Activated CD8-positive, alpha-beta memory T cell treated with anti-CD3 and anti-CD28 coated beads for 1 hour (primary cell): ENCODE measurements around the gene SP7.
"Not testable (repeated sequence)": the region's sequence is repeated elsewhere in the genome, so short reads cannot be mapped to it uniquely, and the experiment has no call there.

ENCODE experiments used
- DNase-seq, 2 donors: peaks; one replicate each; pipeline ENCODE4 v3.0.0-alpha.2; 2020; ENCODE audit warnings: low read depth in 1 of 2; ENCODE audit errors: extremely low read depth in 1 of 2

SP7 gene

DNA sequence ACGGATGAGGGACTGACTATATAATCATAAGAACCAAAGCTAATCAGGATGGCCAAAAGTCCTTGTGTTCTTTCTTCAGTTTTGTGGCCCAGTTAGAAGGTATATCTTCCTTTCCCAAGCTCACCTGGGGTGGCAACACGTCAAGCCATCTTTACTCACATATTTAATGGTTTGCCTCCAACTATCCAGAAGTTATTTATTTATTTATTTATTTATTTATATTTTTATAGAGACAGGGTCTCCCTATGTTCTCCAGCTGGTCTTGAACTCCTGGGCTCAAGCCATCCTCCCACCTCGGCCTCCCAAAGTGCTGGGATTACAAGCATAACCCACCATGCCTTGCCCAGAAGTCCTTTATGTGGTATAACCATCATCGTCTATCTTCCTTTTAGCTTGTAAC is 11.8 kb upstream of the SP7 start:
- DNase-seq = no peak

DNA sequence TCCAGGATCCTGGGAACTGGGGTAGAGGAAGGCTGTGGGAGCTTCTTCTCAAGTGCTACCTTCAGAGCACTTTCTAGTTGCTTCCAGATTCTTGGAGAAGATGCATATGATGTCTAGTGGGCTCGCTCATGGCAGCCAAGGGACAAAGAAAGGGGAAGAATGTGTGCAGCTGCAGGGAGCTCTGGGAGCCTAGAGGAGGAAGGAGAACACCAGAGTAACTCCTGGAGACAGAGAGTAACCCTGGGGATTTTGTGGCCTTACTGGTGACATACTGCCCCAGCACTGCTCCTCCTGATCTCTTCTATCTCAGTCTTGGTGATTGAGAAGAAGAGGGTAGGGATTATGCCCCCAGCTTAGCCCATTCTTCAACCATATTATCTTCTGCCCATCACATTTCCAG is 10.3 kb upstream of the SP7 start:
- no peak for DNase-seq

DNA sequence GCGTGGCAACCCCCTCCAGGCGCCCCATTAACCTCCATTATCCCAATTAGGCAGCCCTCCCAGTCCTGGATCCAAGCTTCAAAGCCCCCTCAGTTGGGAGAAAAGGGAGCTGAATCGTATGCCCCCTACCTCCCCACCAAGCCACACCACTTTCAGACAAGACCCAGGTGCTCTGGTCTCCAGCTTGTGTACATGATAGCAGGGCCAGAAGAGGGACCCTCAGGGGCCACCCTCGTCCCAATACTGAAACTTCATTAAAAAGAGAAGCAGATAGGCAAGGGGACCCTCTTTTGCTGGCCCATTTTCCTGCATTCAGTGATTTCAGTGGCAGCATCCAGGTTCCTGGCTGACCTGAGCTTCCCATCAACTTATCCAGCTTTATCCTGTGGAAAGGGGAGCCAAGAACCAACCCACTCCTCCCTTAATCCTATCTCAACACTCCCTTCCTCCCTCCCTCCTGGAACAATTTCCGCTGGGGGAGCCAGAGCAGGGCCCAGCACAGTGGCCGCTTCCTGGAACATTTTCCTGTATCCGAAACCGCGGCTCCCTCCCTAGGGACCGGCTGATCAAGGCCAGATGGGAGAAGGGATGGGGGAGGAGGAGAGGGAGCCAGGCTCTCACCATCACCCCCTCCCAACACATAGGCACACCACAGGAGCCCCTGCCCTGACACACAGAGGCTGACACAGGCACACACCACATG is 9.5 kb upstream of the SP7 start:
- DNase-seq = no peak

DNA sequence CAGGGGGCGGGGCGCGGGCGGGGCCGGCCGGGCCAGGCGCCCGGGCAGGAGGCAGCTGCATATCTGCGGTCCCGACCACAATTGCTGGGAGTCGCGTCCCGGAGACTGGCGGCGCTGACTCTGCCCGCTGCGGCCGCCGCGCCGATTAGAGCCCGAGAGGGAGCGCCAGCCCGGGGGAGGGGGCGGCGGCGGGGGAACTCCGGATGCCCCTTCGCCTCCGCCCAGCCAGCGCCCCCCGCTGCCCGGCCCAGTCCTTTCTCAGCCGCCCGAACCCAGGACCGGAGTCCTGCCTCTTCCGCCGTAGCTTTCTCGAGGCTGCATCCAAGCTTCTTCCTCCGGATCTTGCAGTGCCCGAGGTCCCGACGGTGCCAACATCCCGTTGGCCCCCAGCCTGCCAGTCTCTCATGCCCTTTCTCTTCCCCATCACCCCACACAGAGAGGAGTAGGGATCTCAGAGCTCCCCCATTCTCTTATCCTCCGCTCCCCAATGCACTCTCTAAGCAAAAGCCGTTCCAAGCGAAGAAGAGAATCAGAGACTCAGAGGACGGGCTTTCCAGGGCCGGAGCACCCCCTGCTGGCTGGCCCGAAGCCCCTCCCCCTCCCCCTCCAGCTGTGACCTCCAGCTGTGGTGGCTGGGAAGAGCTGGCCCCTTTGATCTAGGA is 8.8 kb upstream of the SP7 start:
- peak in 1 of 2 donors; percentile 56 for DNase-seq

DNA sequence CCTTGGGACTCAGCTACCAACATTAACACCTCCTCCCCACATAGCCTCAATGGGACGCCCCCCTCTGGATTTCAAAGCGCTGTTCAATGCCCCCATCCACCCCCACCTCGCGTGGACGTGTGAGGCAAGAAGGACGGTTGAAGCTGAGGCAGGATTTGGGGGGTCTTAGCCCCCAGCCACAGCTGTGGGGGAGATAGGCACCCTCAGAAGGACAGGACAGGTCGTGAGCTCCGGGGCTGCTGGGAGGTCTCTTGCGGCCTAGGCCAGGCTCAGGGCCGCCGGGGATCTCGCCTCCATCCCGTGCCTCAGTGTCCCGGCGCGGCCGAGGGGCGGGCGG is 8.3 kb upstream of the SP7 start:
- no peak for DNase-seq

DNA sequence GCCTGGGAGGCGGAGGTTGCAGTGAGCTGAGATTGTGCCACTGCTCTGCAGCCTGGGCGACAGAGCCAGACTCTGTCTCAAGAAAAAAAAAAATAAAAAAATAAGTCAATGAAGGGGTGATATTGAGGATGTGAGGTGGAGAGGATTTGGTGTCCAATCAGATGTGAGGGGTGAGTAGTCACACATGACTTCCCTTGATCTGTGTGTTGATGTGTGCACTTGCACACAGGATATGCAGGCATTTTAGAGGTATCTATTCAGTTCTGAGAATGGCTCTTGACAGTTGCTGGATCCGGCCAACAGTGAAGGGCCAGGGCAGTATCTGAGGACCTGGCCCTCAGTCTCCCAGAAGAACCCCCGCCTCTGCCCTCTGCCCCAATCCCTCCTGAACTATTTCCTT is 7.8 kb upstream of the SP7 start:
- no peak for DNase-seq

DNA sequence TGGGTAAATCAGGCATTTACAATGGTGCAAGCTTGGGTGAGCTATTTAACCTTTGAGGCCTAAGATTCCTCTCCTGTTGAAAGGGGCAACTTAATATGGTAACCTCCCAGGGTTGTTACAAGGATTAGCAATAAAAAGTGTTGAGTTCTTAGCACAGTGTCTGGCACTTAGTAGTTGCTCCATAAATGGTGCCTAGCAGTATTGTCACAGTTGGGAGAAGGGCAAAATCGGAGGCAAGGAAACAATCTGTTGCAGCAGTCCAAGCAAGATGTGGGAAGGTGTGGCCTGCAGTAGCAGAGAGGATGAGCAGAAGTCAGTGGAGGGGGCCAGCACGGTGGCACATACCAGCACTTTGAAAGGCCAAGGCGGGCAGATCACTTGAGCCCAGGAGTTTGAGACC is 7.3 kb upstream of the SP7 start:
- DNase-seq = no peak

DNA sequence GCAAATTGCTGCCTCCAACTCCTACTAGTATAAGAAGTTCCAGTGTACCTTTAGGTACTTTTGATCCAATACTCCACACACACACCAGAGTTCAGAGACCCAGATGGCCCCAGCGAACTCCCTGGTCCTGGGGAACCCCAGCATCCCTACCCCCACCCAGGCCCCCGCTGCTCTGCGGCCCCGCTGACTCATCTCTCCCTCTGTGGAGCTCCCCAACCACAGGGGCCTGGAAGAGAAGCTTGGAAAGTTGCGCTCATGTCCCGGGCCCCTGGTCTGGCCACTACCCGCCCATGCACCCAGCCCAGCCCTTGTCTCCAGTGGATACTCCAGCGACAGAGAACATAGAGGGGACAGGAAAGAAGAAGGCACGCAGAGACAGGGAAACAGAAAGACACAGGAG is 4.2 kb upstream of the SP7 start:
- DNase-seq = no peak

DNA sequence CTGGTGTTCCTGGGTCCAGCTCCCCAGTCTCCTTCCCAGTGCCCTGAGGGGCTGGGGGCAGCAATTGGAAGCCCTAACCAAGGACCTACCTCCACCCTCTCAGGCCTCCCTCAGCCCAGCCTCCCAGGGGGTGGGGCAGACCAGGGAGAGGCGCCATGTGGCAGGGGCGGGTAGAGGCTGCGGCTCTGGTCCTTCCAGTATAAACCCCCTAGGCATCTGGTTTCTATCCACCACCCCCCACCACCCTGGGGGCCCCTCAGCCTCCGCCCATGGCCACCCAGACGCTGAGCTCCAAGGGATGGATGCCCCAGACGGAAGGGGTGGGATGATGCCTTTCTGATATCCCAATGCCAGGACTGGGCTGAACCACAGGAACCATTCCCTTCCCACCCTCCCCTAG is 2.8 kb upstream of the SP7 start:
- no peak for DNase-seq

DNA sequence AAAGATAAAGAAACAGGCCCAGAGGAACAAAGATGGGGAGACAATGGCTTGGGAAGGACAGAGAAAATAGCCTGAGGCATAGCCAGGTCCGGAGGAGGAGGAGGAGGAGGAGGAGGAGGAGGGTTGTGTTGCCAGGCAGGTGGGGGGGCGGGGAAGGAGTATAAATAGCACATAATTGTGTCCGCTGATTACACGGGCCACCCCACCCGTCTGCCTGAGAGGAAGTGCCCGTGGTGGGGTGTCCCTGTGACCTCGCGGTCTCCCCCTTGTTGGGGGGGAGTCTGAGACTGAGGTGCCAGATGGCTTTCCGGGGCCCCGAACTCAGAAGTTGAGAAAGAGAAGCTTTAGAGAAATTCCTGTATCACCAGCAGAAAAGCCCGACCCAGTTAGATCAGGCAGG is 1.9 kb upstream of the SP7 start:
- DNase-seq = no peak

DNA sequence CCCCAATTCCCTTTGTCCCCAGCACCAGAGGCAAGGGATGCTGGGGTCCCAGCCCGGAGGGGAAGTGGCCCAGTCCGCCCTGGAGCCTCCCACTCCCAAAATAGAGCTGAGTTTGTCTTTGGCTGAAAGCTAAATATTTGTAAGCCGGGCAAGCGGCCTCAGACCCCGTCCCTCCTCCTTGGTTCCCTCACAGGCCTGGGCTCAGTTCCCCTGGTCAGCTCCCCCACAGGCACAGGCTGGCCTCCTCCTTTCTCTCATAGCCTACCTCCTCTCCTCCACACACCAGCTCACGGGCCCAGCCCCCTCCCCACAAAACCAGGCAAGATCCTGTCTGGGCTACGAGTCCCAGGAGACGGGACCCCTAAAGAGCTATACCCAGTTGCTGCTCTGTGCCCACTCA is 1.3 kb downstream of the SP7 start:
- no peak for DNase-seq

DNA sequence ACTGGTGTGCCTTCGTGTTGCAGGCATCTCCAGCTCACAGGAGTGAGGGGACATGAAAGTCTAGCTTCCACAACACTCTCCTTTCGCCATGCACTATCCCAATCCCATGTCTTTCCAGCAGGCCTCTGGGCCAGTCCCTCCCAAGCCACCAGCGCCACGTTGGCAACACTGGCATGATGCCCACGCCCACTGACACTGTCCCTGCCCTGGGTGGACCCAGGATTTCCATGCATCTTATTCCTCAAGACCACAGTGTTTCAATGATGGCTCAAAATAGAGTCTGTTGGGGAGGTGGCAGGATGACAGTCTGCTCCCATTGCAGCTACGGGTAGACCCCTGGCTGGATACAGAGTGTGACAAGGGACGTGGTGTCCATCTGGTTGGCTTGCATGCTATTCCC is 2.3 kb downstream of the SP7 start:
- no peak for DNase-seq

DNA sequence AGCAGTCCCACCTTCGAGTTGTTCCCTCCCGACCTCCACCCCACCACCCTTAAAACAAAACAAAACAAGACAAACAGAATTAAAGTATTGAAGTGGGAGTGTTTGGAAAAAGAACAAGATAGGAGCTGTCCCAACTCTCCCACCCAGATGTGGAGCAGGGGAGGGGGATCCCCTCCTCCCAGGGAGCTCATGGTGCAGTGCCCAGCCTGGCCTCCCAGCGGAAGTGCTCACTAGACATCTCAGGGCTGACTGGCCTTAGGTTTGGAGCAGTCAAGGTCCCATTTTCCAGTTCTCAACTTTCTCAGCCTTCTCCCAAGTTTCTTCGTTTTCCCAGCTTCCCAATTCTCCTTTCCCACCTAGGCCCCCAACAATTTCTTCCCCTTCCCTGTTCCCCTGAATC is 2.9 kb downstream of the SP7 start:
- no peak for DNase-seq

DNA sequence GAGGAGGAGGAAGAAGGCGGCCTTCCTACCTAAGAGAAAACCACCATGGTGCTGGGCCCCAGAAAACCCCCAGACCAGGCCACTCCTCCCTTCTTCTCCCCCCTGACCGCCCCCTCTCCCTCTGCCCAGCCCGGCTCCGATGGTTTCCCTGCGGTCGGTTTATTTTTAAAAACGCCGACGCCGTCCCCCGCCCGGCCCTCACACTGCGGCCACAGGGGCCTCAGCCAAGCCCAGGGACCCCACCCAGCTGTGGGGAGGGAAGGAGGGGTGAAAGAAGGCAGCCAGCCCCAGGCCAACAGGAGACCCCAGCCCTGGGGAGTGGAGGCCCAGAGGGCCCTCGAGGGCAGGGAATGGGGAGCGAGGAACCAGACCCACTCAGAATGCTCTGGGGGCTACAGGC is 3.4 kb downstream of the SP7 start:
- DNase-seq = no peak

DNA sequence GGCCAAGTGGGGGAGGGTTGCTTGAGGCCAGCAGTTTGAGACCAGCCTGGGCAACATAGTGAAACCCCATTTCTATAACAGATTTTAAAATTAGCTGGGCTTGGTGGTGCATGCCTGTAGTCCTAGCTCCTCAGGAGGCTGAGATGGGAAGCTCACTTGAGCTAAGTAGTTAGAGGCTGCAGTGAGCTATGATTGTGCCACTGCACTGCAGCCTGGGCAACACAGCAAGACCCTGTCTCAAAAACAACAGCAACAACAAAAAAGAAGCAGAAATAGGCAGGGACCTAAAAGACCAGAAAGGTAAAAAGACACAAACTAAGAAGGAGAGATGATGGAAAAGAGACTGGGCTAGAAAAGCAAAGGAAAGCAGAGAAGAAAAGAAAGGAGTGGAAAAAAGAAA is 3.8 kb downstream of the SP7 start:
- DNase-seq = not testable (repeated sequence)

DNA sequence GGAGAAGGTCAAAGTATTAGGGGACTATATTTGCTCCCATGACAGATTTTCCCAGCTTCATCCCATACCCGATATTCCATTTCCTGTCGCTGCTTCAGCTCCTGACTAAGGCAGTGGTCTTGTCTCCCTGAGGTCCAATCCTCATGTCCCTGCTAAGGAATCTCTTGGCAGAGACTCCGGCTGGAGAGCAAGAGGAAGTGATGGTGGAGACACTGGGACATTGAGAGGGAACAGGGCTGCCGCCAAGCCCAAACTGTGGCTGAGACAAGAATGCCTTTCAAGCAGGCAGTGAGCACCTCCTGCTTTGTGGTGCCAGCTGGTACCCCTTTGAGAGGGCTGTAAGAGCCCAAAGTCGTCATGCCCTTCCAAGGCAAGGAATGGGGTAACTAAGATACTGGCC is 5.5 kb downstream of the SP7 start:
- DNase-seq = no peak

DNA sequence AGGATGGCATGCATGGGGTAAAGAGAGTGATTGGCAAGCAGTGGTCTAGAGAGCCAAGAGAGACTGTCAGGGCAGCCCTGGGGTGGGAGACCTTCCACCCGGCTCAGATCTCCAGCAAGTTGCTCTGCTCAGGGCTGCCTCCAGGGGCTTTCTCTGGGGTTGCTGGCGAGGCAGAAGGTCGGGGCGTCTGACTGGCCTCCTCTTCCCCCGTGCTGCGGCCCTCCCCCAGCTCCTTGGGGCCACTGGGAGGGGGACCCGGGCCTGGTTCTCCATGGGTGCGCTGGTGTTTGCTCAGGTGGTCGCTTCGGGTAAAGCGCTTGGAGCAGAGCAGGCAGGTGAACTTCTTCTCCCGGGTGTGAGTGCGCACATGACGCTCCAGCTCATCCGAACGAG is 8.1 kb downstream of the SP7 start:
- no peak for DNase-seq

DNA sequence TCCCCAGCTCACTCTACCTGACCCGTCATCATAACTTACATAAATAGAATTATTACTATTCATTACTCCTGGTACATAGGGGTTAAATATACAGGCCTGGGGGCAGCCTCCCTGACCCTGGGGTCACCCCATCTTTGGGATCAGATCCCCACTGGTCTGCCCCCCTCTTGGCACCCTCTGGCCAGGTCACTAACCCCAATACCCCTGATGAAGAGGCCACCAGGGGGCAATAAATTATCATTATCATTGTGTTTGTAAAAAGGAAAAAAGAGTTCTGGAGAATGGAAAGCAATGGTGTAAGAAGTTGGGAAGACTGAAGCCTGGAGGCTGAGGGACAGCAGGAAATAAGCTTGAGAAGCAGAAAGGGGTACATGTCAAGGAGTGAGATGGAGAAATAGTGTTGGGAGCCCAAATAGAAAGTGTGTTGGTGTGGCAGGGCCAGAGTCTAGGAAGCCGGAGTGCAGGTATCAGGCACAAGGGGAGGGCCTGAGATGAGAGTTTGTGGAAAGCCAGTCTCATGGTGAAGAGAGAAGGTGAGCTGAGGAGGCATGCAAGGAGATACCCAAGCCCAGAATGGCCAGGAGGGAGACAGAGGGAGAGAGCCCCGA is 8.6 kb downstream of the SP7 start:
- DNase-seq = no peak

DNA sequence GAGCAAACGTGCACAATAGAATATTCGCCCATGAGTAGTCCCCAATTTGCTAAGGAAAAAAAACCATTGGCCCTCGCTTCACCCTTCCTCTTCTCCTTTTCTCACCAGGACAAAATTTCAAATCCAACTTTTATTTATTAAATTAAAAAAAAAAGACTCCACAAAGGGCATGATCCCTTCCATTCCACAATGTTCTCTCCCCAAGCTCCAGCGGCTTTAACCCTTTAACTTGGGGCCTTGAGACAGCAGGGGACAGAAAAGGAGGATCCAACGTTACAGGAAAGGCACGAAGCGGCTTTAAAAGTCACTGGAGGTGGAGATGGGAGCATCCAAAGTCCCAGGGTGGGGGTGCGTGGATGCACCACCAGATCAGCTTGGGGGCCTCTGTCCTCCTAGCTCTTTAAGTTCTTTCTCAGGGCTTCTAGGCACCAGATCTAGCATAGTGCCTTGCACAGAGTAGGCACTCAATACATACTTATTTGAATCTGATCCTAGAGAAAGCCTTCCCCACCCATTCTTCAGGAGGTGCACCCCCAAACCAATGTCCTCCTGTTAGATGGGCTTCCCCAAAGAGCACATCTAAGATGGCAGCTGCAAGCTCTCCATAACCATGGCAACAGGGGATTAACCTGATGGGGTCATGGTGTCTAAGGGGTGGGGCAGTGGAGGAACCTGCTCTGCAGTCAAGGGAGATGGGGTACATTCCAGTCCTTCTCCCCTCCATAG is 9.5 kb downstream of the SP7 start:
- DNase-seq = no peak

DNA sequence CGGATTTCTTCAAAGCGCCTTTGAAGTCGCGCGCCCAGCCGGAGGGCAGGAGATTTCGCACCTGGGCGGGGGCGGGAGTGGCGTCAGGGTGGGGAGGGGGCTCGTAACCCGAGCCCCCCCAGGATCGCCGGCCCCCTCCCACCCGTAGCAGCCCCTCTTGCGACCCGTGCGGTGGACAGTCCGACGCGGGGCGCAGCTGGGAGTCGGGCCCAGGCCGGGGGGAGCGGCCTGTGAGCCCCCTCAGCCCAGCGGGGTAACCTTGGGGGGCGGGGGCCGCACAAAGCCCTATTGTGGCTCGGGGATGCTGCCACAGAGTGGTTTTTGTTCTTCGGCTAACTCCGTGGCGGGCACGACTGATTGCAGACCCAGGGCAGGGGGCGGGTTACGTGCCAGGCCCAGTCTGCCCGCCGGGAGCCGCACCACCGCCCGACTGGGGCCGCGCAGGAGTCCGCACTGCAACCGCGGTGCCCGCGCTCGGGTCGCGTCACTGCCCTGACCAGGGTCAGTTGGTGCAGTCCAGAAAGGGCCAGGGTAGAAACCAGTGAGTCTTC is 10.6 kb downstream of the SP7 start:
- no peak for DNase-seq

DNA sequence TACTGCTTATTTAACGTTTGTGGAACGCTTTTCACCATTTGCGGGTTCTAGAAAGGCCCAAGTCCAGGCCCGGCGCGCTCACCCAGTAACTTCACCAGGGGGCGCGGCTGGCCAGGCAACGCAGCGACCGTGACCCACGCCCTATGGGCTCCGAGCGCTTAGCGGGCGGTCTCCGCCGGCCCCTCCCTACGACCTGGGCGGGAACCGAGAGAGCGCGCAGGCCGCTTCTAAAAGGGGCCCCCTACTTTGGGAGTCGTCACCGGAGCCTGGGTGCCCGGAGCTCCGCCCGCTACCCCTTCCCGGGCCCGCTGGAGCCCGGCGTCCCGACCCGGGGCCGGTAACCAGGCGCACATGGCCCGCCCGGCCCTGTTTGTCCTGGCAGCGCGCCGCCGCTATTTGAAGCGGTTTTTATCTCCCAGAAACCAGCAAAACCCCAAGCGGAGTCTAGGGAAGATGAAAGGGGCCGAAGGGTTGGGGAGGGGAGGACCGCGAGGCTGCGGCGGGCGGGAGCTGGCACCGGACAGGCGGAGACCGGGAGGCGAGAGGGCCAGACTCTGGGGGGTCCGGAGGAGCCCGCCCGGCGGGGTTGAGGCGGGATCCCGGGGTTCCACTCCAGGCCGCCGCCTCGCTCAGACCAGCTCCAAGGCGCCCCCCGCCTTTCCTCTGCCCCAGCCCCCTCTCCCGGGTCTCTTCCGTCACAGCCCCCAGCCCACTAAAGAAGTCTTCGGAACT is 11.2 kb downstream of the SP7 start:
- peak; percentile 63 to 74 for DNase-seq
